ENCODE measurements around the gene TAF12. TPM values are rescaled to one million over a fixed set of nuclear protein-coding genes. Genes with fewer than 3 reads are reported as not detected.
"Not testable (repeated sequence)": the region's sequence is repeated elsewhere in the genome, so short reads cannot be mapped to it uniquely, and the experiment has no call there.

TAF12 gene
- total and polyA plus RNA-seq, 4 donors, result 20.8 to 41.4 (median 28.5) TPM

DNA sequence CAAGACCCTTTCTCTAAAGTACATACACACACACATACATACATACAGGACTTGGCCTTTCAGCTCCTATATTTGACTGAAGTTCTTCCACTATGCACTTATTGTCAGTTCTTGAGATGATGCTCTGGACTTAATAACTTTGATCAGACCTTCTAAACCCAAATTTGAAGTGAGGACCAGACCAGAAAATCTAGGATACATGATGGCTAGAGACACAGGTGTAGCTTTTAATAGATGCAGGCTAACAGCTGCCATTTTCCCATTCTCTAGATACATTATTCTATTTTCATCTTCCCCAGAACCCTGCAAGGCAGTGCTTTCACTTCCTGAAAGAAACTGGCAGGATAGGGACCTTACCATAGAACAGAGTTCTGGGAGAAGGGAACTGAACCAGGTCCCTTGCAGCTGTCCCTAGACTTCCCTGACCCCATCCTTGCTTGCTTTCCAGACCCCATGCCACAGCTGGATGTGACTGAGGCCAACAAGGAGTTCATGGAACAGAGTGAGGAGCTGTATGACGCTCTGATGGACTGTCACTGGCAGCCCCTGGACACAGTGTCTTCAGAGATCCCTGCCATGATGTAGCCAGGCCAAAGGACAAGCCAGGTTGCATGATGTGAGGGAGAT lies 65.7 kb downstream of the TAF12 start:
- Histone ChIP-seq H3K27me3 (ENCODE audit: control insufficient read depth, insufficient read depth, low read length) (no peaks in the 10 kb centered on the region), H3K9me3 (ENCODE audit: control insufficient read depth, insufficient read depth, low read length) (no peaks in the 10 kb centered on the region), H3K4me1 (ENCODE audit: control insufficient read depth, insufficient read depth, low read length) (peaks cover 16% of the 10 kb centered on the region), H3K4me3 (ENCODE audit: low read depth, low read length) (no peak overlapping the region), H3K27ac (ENCODE audit: low read depth, low read length) (no peak overlapping the region), H3K36me3 (ENCODE audit: control insufficient read depth, insufficient read depth, low read length) (peaks cover 56% of the 10 kb centered on the region)
- 77% methylated on average over 1 of the region's 1 CpG for WGBS (ENCODE audit: insufficient coverage)
- DNase-seq (ENCODE audit: low read depth in 4 of 6, low spot score in 6 of 6), result no peak

DNA sequence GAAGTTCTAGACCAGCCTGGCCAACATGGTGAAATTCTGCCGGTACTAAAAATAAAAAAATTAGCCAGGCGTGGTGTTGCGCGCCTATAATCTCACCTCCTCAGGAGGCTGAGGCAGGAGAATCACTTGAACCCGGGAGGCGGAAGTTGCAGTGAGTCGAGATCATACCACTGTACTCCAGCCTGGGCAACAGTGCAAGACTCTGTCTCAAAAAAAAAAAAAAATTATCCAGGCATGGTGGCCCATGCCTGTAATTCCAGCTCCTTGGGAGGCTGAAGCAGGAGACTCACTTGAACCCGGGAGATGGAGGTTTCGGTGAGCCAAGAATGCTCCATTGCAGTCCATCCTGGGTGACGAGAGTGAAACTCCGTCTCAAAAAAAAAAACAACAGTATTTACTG lies 69.3 kb downstream of the TAF12 start:
- Histone ChIP-seq H3K27ac (ENCODE audit: low read depth, low read length) (no peak overlapping the region), H3K36me3 (ENCODE audit: control insufficient read depth, insufficient read depth, low read length) (peaks cover 72% of the 10 kb centered on the region), H3K4me3 (ENCODE audit: low read depth, low read length) (no peak overlapping the region), H3K27me3 (ENCODE audit: control insufficient read depth, insufficient read depth, low read length) (no peaks in the 10 kb centered on the region), H3K9me3 (ENCODE audit: control insufficient read depth, insufficient read depth, low read length) (no peaks in the 10 kb centered on the region), H3K4me1 (ENCODE audit: control insufficient read depth, insufficient read depth, low read length) (no peaks in the 10 kb centered on the region)
- no peak for DNase-seq (ENCODE audit: low read depth in 4 of 6, low spot score in 6 of 6)
- 99% methylated on average over 10 of the region's 11 CpGs for WGBS (ENCODE audit: insufficient coverage)

DNA sequence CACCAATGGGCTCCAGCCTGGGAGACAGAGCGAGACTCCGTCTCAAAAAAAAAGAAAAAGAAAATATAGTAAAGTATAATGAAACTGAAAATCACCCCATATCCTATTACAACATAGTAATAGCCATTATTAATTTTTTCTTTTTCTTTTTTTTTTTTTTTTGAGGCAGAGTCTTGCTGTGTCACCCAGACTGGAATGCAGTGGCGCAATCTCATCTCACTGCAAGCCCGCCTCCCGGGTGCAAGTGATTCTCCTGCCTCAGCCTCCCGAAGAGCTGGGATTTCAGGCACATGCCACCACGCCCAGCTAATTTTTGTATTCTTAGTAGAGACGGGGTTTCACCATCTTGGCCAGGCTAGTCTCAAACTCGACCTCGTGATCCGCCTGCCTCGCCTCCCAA lies 70.0 kb downstream of the TAF12 start:
- not testable (repeated sequence) for H3K9me3 ChIP-seq (ENCODE audit: control insufficient read depth, insufficient read depth, low read length); H3K27ac ChIP-seq (ENCODE audit: low read depth, low read length); H3K4me3 ChIP-seq (ENCODE audit: low read depth, low read length); DNase-seq (ENCODE audit: low read depth in 4 of 6, low spot score in 6 of 6); H3K4me1 ChIP-seq (ENCODE audit: control insufficient read depth, insufficient read depth, low read length); H3K27me3 ChIP-seq (ENCODE audit: control insufficient read depth, insufficient read depth, low read length)
- H3K36me3 ChIP-seq (ENCODE audit: control insufficient read depth, insufficient read depth, low read length), result peaks cover 77% of the 10 kb centered on the region
- WGBS (ENCODE audit: insufficient coverage), result 100% methylated on average over 6 of the region's 12 CpGs

DNA sequence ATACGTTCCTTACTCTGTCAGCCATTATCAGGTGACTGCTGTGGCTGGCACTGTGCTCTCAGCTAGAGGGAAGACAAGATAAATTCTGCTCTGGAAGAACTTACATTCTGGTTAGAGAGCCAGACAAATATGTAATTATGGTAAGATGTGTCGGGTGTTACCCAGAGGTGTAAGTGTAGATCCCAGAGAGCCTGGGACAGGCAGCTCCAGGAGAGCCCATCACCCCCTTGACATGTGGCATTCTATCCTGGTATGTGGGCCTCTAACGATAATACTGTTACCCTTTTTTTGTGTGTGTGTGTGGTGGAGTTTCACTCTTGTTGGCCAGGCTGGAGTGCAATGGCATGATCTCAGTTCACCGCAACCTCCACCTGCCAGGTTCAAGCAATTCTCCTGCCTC lies 71.0 kb downstream of the TAF12 start:
- H3K4me3 ChIP-seq (ENCODE audit: low read depth, low read length), result no peak overlapping the region
- H3K27ac ChIP-seq (ENCODE audit: low read depth, low read length), result no peak overlapping the region
- no peaks in the 10 kb centered on the region for H3K4me1 ChIP-seq (ENCODE audit: control insufficient read depth, insufficient read depth, low read length)
- no peak for DNase-seq (ENCODE audit: low read depth in 4 of 6, low spot score in 6 of 6)
- H3K9me3 ChIP-seq (ENCODE audit: control insufficient read depth, insufficient read depth, low read length), result no peaks in the 10 kb centered on the region
- H3K27me3 ChIP-seq (ENCODE audit: control insufficient read depth, insufficient read depth, low read length), result no peaks in the 10 kb centered on the region
- WGBS (ENCODE audit: insufficient coverage), result 93% methylated on average over 3 of the region's 4 CpGs
- peaks cover 81% of the 10 kb centered on the region for H3K36me3 ChIP-seq (ENCODE audit: control insufficient read depth, insufficient read depth, low read length)

DNA sequence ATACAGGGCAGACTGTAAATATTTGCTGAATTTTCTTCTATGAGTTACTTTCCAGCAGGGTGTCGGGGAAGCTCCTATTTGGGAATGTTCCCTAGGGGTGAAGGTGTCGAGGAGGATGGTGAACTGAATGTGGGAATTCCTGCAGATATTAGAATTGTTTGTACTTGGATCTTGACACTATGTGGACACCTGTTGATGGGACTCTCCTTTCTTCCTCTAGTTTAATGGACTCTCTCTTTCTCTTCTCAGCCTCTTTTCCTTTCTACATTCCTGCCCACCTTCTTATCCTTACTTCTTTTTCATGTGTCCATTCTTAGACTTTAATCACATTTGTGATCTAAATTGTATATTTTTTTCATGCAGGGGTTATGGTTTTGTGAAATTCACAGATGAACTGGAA lies 75.9 kb downstream of the TAF12 start:
- no peaks in the 10 kb centered on the region for H3K9me3 ChIP-seq (ENCODE audit: control insufficient read depth, insufficient read depth, low read length)
- no peak overlapping the region for H3K4me3 ChIP-seq (ENCODE audit: low read depth, low read length)
- peaks cover 85% of the 10 kb centered on the region for H3K36me3 ChIP-seq (ENCODE audit: control insufficient read depth, insufficient read depth, low read length)
- no peaks in the 10 kb centered on the region for H3K4me1 ChIP-seq (ENCODE audit: control insufficient read depth, insufficient read depth, low read length)
- DNase-seq (ENCODE audit: low read depth in 4 of 6, low spot score in 6 of 6), result no peak
- no peaks in the 10 kb centered on the region for H3K27me3 ChIP-seq (ENCODE audit: control insufficient read depth, insufficient read depth, low read length)
- H3K27ac ChIP-seq (ENCODE audit: low read depth, low read length), result no peak overlapping the region
- 100% methylated on average over 1 of the region's 2 CpGs for WGBS (ENCODE audit: insufficient coverage)

DNA sequence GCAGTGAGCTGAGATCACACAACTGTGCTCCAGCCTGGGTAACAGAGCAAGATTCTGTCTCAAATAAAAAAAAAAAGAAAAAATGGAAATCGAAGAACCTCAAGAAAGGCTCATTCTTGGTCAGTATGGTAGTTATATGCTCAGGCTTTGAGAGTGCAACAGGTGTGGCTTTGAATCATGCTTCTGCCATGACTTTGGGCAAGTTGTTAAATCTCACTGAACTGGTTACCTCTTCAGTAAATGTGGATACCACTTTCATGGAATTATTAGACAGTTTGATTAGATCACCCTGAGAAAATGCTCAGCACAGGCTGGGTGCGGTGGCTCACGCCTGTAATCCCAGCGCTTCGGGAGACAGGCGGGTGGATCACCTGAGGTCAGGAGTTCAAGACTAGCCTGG lies 77.1 kb downstream of the TAF12 start:
- Histone ChIP-seq H3K27ac (ENCODE audit: low read depth, low read length) (no peak overlapping the region), H3K4me1 (ENCODE audit: control insufficient read depth, insufficient read depth, low read length) (no peaks in the 10 kb centered on the region), H3K4me3 (ENCODE audit: low read depth, low read length) (no peak overlapping the region), H3K36me3 (ENCODE audit: control insufficient read depth, insufficient read depth, low read length) (peaks cover 85% of the 10 kb centered on the region), H3K9me3 (ENCODE audit: control insufficient read depth, insufficient read depth, low read length) (no peaks in the 10 kb centered on the region), H3K27me3 (ENCODE audit: control insufficient read depth, insufficient read depth, low read length) (no peaks in the 10 kb centered on the region)
- no peak for DNase-seq (ENCODE audit: low read depth in 4 of 6, low spot score in 6 of 6)
- 97% methylated on average over 6 of the region's 6 CpGs for WGBS (ENCODE audit: insufficient coverage)

DNA sequence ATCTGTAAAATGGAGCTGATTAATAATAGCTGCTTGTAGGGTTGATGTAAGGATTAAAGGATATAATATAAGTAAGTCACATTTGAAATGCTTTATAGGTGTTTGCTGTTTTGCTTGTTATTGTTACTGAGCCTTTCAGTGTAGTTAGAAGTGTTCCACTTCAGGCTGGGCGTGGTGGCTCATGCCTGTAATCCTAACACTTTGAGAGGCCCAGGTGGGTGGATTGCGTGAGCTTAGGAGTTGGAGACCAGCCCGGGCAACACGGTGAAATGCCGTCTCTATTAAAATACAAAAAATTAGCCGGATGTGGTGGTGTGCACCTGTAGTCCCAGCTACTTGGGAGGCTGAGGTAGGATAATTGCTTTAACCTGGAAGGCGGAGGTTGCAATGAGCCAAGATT lies 77.8 kb downstream of the TAF12 start:
- no peak for DNase-seq (ENCODE audit: low read depth in 4 of 6, low spot score in 6 of 6)
- Histone ChIP-seq H3K27ac (ENCODE audit: low read depth, low read length) (no peak overlapping the region), H3K27me3 (ENCODE audit: control insufficient read depth, insufficient read depth, low read length) (no peaks in the 10 kb centered on the region), H3K4me3 (ENCODE audit: low read depth, low read length) (no peak overlapping the region), H3K9me3 (ENCODE audit: control insufficient read depth, insufficient read depth, low read length) (no peaks in the 10 kb centered on the region), H3K4me1 (ENCODE audit: control insufficient read depth, insufficient read depth, low read length) (no peaks in the 10 kb centered on the region), H3K36me3 (ENCODE audit: control insufficient read depth, insufficient read depth, low read length) (peaks cover 83% of the 10 kb centered on the region)
- 98% methylated on average over 6 of the region's 7 CpGs for WGBS (ENCODE audit: insufficient coverage)

DNA sequence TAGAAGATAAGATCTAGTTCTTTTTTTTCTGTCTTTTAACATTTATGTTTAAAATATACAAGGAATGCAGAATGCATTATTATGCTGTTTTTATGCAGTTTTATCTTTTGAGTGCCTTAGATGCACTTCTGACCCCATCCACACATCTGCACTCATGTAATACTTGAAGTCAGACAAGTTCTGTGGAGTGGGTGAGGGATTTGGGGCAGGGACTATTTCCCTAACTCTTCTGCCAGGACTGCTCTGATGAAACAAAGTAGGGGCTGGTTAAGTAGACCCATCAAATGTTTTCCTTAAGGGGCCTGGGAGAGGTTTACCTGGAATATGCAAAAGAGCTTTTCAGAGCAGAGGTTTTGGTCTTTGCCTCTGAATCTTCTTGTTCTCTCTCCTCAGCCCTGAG lies 78.6 kb downstream of the TAF12 start:
- Histone ChIP-seq H3K36me3 (ENCODE audit: control insufficient read depth, insufficient read depth, low read length) (peaks cover 85% of the 10 kb centered on the region), H3K27me3 (ENCODE audit: control insufficient read depth, insufficient read depth, low read length) (no peaks in the 10 kb centered on the region), H3K27ac (ENCODE audit: low read depth, low read length) (no peak overlapping the region), H3K4me3 (ENCODE audit: low read depth, low read length) (no peak overlapping the region), H3K9me3 (ENCODE audit: control insufficient read depth, insufficient read depth, low read length) (no peaks in the 10 kb centered on the region), H3K4me1 (ENCODE audit: control insufficient read depth, insufficient read depth, low read length) (no peaks in the 10 kb centered on the region)
- DNase-seq (ENCODE audit: low read depth in 4 of 6, low spot score in 6 of 6), result no peak

DNA sequence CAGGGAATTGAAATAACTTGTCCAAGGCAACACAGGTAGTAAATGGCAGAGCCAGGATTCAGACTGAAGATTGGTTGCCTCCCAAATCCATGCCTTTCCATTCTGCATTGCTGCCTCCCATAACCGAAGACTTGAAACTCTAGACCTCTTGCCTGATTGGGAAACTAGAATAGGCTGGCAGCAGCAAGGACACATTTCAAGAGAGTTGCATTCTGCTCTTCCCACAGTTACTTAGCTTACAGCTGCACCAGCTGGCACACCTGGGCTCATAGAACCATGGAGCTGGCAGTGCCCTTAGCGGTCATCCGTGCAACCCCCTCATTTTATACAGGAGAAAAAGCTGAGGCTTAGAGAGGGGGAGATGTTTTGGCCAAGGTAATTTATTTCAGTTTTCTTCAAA lies 82.0 kb downstream of the TAF12 start:
- no peaks in the 10 kb centered on the region for H3K27me3 ChIP-seq (ENCODE audit: control insufficient read depth, insufficient read depth, low read length)
- no peak overlapping the region for H3K4me3 ChIP-seq (ENCODE audit: low read depth, low read length)
- DNase-seq (ENCODE audit: low read depth in 4 of 6, low spot score in 6 of 6), result no peak
- H3K27ac ChIP-seq (ENCODE audit: low read depth, low read length), result no peak overlapping the region
- H3K9me3 ChIP-seq (ENCODE audit: control insufficient read depth, insufficient read depth, low read length), result no peaks in the 10 kb centered on the region
- WGBS (ENCODE audit: insufficient coverage), result 88% methylated on average over 1 of the region's 3 CpGs
- H3K4me1 ChIP-seq (ENCODE audit: control insufficient read depth, insufficient read depth, low read length), result no peaks in the 10 kb centered on the region
- peaks cover 84% of the 10 kb centered on the region for H3K36me3 ChIP-seq (ENCODE audit: control insufficient read depth, insufficient read depth, low read length)

Measured in spinal cord (tissue), 10 donors.